SKM-1 treated with dmso at 0.1 percent for 144 hours (cell line): Measurements from ENCODE around the gene MEIS3.
A peak's percentile ranks its signal among the peaks of the same experiment; 100 is the strongest.
"Not testable (repeated sequence)": the region's sequence is repeated elsewhere in the genome, so short reads cannot be mapped to it uniquely, and the experiment has no call there.

Experiments
- DNase-seq: peaks from one replicate; lab custom pipeline; 2025; ENCODE audit not compliant: unreplicated experiment; lab: John Stamatoyannopoulos, UW

The MEIS3 gene

GRCh38 chr19:47417107-47417745 is 2.1 kb downstream of the MEIS3 start:
- no peak for DNase-seq

- DNase-seq = no peak
These were observed 2.7 kb downstream of the MEIS3 start for GRCh38 chr19:47416643-47416985.

GRCh38 chr19:47415953-47416642 is 3.2 kb downstream of the MEIS3 start:
- no peak for DNase-seq

GRCh38 chr19:47414469-47414868 is 4.9 kb downstream of the MEIS3 start:
- no peak for DNase-seq

GRCh38 chr19:47413941-47414340 is 5.4 kb downstream of the MEIS3 start:
- no peak for DNase-seq

GRCh38 chr19:47411696-47412095 is 7.6 kb downstream of the MEIS3 start:
- not testable (repeated sequence) for DNase-seq

- no peak for DNase-seq
These were observed 8.2 kb downstream of the MEIS3 start for GRCh38 chr19:47411101-47411500.

GRCh38 chr19:47408156-47408938 is 11.0 kb downstream of the MEIS3 start:
- no peak for DNase-seq

- DNase-seq = no peak
These were observed 11.9 kb downstream of the MEIS3 start for GRCh38 chr19:47407417-47407774.

- DNase-seq = no peak
These were observed 12.5 kb downstream of the MEIS3 start for GRCh38 chr19:47406711-47407416.

- no peak for DNase-seq
These were observed 13.4 kb downstream of the MEIS3 start for GRCh38 chr19:47405854-47406417.

GRCh38 chr19:47405197-47405550 is 14.2 kb downstream of the MEIS3 start:
- DNase-seq = no peak

- DNase-seq = no peak
These were observed 14.8 kb downstream of the MEIS3 start for GRCh38 chr19:47404334-47405196.

- DNase-seq = no peak
These were observed 16.8 kb downstream of the MEIS3 start for GRCh38 chr19:47402504-47402903.

GRCh38 chr19:47398707-47399597 is 20.4 kb downstream of the MEIS3 start:
- no peak for DNase-seq

- DNase-seq = peak; percentile 41
These were observed 27.7 kb downstream of the MEIS3 start for GRCh38 chr19:47391510-47392223.

GRCh38 chr19:47390533-47391488 is 28.5 kb downstream of the MEIS3 start:
- DNase-seq = no peak

- peak; percentile 60 for DNase-seq
These were observed 30.2 kb downstream of the MEIS3 start for GRCh38 chr19:47389150-47389556.
